ENCODE data around the gene SCNN1B. TPM values are rescaled to one million over a fixed set of nuclear protein-coding genes. Genes with fewer than 3 reads are reported as not detected.
A peak's percentile ranks its signal among the peaks of the same experiment; 100 is the strongest.

Gene SCNN1B
- total RNA-seq, 1 experiment from 2014 or later, result not detected

GRCh38 chr16:23321206-23321875 lies 19.2 kb downstream of the SCNN1B start:
- no peak for DNase-seq (ENCODE audit: low read depth)

DNA sequence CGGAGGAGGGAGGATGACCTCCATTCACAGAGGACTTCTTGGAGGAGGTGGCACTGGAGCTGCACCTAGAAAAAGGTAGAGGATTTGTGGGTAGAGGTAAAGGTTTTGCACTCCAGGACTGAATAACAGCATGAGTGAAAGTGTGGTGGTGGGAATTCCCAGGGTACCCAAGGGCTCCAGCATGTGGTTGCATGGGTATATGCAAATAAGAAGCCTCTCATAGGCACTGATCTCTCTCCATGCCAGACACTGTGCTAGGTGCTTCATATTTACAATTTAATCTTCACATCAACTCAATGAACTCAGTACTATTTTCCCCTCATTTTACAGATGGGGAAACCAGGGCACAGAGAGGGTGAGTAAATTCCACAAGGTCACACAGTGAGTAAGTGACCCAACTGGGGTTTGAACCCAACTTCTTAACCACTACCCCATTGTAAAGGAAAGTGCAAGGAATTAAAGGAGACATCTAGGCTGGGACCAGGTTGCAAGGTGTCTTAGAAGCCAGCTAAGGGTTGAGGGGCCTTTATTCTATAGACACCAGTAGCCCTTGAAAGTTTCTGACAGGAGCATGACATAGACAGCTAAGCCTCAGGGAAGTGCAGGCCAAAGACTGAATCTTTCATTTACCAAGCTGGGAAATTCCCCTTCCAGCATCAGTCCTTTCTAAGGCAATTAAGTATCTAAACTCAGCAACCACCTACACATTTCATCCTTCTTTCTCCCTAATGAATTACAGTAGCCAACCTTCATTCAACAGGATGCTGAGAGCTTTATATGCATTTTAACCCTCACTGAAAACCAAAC lies 21.3 kb downstream of the SCNN1B start:
- DNase-seq (ENCODE audit: low read depth), result no peak

GRCh38 chr16:23324727-23325126 lies 22.6 kb downstream of the SCNN1B start:
- DNase-seq (ENCODE audit: low read depth), result peak; percentile 7

GRCh38 chr16:23327836-23328235 lies 25.7 kb downstream of the SCNN1B start:
- DNase-seq (ENCODE audit: low read depth), result no peak

DNA sequence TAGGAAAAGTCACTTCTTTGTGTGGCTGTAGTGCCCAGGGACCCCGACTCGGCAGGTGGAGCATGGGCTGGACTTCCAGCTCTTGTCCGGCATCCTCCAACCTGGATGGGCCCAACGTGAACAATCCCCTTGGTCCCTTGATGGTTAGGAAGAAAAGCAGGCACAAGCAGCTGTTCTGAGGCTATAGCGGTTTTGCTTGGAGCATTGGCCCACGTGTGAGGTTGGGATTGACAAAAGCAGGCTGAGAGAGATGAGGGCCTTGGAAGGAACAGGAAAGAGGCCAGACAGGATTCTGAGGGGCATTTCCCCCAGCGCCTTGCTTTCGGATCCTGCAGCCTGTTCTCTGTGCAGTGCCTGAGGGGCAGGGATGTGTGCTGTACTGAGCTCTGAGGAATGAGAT lies 28.1 kb downstream of the SCNN1B start:
- no peak for DNase-seq (ENCODE audit: low read depth)

- no peak for DNase-seq (ENCODE audit: low read depth)
Observed at GRCh38 chr16:23330583-23331249, 28.6 kb downstream of the SCNN1B start.

DNA sequence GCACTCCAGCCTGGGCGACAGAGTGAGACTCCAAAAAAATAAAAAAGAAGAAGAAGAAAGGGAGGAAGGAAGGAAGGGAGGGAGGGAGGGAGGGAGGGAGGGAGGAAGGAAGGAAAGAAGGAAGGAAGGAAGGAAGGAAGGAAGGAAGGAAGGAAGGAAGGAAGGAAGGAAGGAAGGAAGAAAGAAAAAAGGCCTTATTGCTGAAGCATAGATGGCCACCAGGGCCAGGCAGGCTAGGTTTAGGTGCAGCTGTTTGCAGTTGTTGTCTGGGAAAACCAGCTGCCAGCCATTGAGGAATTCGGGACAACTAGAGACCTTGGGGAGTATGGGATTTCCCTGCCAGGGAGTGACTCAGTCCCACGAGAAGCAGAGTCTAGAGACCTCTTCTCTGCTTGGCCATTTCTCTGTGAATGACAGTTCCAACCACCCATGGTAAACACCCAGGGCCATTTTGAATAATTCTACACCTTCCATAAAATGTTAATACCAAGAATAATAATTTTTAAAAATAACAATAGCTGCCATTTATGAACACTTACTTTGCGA lies 31.0 kb downstream of the SCNN1B start:
- DNase-seq (ENCODE audit: low read depth), result peak; percentile 70

GRCh38 chr16:23333831-23334456 lies 31.8 kb downstream of the SCNN1B start:
- peak; percentile 34 for DNase-seq (ENCODE audit: low read depth)

- DNase-seq (ENCODE audit: low read depth), result no peak
Observed at GRCh38 chr16:23334457-23334853, 32.4 kb downstream of the SCNN1B start.

- DNase-seq (ENCODE audit: low read depth), result no peak
Observed at GRCh38 chr16:23334950-23335349, 32.8 kb downstream of the SCNN1B start.

DNA sequence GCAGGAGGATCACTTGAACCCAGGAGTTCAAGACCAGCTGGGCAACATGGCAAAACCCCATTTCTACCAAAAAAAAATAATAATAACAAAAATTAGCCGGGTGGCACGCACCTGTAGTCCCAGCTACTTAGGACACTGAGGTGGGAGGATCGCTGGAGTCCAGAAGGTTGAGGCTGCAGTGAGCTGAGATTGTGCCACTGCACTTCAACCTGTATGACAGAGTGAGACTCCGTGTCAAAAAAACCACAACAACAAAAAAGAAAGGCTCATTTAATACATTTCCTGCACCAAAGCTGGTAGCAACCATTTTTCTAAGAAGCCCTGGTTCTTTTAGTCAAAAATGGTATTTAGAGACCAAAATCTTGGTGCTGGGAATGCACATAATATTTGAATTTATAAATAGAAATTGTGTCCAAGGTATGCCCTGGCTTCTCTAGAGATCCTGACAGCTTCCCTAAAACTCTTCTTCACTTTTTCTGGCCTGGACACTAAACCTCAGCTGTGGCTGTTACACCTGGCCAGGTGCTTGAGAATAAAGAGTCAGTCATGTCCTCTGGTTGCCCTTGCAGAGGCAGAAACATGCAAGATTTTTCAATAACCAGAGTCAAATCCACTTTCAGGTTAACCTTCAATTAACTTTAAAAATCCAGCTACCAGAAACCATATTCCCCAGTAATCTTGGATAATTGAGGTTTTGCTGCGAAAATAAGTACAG lies 35.9 kb downstream of the SCNN1B start:
- no peak for DNase-seq (ENCODE audit: low read depth)

DNA sequence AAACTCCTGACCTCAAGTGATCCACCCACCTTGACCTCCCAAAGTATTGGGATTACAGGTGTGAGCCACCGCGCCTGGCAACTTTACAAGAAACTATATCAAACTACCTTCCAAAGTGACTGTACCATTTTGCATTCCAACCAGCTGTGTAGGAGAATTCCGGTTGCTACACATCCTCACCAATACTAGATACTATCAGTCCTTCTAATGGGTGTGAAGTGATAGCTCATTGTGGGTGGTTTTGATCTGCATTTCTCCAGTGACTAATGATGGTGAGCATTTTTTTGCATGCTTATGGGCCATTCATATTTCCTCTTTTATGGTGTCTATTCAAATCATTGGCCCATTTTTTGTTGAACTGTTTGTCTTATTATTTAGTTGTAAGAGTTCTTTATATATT lies 37.7 kb downstream of the SCNN1B start:
- no peak for DNase-seq (ENCODE audit: low read depth)

DNA sequence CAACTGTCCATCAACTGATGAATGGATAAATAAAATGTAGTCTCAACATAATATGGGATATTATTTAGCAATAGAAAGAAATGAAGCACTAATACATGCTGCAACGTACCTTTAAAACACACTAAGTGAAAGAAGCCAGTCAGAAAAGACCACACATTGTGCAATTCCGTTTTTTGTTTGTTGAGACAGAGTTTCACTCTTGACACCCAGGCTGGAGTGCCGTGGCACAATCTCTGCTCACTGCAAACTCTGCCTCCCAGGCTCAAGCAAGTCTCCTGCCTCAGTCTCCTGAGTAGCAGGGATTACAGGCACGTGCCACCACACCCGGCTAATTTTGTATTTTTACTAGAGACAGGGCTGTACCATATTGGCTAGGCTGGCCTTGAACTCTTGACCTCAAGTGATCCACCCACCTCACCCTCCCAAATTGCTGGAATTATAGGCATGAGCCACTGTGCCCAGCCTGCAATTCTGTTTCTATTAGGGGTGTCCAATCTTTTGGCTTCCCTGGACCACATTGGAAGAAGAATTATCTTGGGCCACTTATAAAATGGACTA lies 40.1 kb downstream of the SCNN1B start:
- DNase-seq (ENCODE audit: low read depth), result no peak

DNA sequence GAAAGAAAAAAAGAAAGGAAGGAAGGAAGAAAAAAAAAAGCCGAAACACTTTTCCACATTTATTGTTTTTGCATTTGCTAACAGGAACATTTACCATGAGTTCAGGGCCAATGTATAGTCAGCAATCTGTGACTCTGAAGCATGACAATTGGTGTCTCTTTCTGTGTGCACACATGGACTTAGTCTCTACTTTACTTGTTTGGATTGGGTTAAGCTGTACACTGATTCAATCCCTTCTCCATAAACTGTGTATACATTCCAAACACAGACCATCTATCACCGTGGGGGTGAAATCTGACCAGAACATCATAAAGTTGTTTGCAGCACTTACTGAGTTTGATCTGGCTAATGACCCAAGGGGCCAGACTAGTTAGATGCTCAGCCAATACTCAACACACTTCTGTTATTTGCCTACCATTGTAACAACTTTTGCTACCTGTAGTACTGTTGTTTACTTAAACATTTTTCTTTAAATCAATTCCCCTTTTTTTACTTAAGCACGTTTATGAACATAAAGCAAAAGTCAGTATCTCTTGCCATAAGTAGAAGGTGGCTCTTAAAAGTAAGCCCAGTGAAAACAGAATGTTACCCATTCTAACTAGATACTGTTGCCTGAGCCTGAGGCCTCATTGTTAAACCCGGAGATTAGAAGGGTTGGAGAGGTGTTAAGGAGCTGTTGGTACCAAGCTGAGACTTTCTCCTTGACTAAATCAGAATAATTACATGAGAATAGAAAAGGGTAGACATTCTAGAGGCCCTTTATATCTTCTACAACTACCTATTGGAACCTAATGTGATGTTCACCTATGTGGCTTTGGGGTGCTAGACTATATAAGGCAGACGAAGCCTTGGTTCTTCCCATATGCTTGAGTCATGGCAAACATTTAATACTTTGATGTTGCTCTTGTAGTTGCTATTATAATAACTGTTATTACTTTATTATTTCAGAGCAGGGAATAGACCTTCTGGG lies 41.8 kb downstream of the SCNN1B start:
- no peak for DNase-seq (ENCODE audit: low read depth)

GRCh38 chr16:23345237-23345636 lies 43.1 kb downstream of the SCNN1B start:
- no peak for DNase-seq (ENCODE audit: low read depth)

GRCh38 chr16:23348579-23349469 lies 46.7 kb downstream of the SCNN1B start:
- no peak for DNase-seq (ENCODE audit: low read depth)

- DNase-seq (ENCODE audit: low read depth), result no peak
Observed at GRCh38 chr16:23351360-23351759, 49.3 kb downstream of the SCNN1B start.

- no peak for DNase-seq (ENCODE audit: low read depth)
Observed at GRCh38 chr16:23353440-23353839, 51.3 kb downstream of the SCNN1B start.

DNA sequence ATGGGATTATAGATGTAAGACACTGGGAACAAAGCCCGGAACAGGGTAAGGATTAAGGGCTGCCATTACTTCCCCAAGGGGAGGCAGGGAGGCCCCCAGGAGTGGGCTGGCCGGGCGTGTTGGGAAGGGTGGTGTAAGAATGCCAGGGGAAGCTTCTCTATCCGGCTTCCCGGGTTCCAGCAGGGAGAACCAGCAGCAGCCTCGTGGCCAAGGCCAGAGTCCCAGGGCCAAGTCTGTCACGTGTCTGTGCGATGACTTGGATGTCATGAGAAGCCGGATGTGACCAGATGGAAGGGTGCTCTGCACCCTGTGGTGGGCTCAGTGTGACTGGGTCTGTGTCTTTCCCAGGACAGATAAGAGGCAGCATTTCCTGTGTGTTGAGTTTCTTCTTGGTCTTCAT lies 52.1 kb downstream of the SCNN1B start:
- no peak for DNase-seq (ENCODE audit: low read depth)
